Effector memory CD8-positive, alpha-beta T cell (primary cell): ENCODE results near the gene PPP1R12A.
"Not testable (repeated sequence)": the region's sequence is repeated elsewhere in the genome, so short reads cannot be mapped to it uniquely, and the experiment has no call there.

Source experiments
- ATAC-seq: fragments of 150-1000 bp; cut with Tn5 transposase; replicated peaks from 2 replicates; pipeline ENCODE4 v1.10.0; 2021; ENCODE audit warnings: mild to moderate bottlenecking, moderate library complexity
- DNase-seq, 3 experiments: peaks; one replicate each; pipeline ENCODE4 v3.0.0; 2021
- H3K27ac Mint-ChIP-seq, 2 donors: one replicate each; pipeline ENCODE4 v1.8.0; 2022; ENCODE audit warnings: mild to moderate bottlenecking in 2 of 2, mixed read lengths in 2 of 2, moderate library complexity in 2 of 2
- H3K27me3 Mint-ChIP-seq, 2 donors: one replicate each; pipeline ENCODE4 v1.8.0; 2022; ENCODE audit warnings: mixed read lengths in 2 of 2
- H3K36me3 Mint-ChIP-seq: one replicate; pipeline ENCODE4 v1.8.0; 2022; ENCODE audit warnings: mild to moderate bottlenecking, moderate library complexity, mixed read lengths; ENCODE audit not compliant: insufficient read depth
- H3K4me1 Mint-ChIP-seq, 2 donors: one replicate each; pipeline ENCODE4 v1.8.0; 2022; ENCODE audit warnings: low read depth in 2 of 2, mixed read lengths in 2 of 2
- H3K4me3 Mint-ChIP-seq, 2 donors: one replicate each; pipeline ENCODE4 v1.8.0; 2022; ENCODE audit warnings: mild to moderate bottlenecking in 2 of 2, mixed read lengths in 2 of 2, moderate library complexity in 2 of 2
- H3K9me3 Mint-ChIP-seq, 2 donors: one replicate each; pipeline ENCODE4 v1.8.0; 2022; ENCODE audit warnings: mixed read lengths in 2 of 2

Gene PPP1R12A

GRCh38 chr12:79897617-79898016 lies 37.3 kb downstream of the PPP1R12A start:
- Mint-ChIP-seq H3K27ac (peak overlapping the region in 1 of 2 donors; percentile 1), H3K4me1 (peaks cover 40 to 67% of the 10 kb centered on the region in 2 donors), H3K4me3 (peak overlapping the region in 1 of 2 donors; percentile 2), H3K27me3 (no peaks in the 10 kb centered on the region), H3K9me3 (no peaks in the 10 kb centered on the region), H3K36me3 (no peaks in the 10 kb centered on the region)
- DNase-seq = no peak
- ATAC-seq = no peak

- no peaks in the 10 kb centered on the region for H3K36me3 Mint-ChIP-seq
- DNase-seq = no peak
- peak overlapping the region in 1 of 2 donors; percentile 2 for H3K4me3 Mint-ChIP-seq
- no peak for ATAC-seq
- no peaks in the 10 kb centered on the region for H3K9me3 Mint-ChIP-seq
- H3K27me3 Mint-ChIP-seq = no peaks in the 10 kb centered on the region
- H3K27ac Mint-ChIP-seq = no peak overlapping the region
- peaks cover 36 to 68% of the 10 kb centered on the region in 2 donors for H3K4me1 Mint-ChIP-seq
These were observed 39.1 kb downstream of the PPP1R12A start for GRCh38 chr12:79895804-79896203.

GRCh38 chr12:79895071-79895470 lies 39.8 kb downstream of the PPP1R12A start:
- Mint-ChIP-seq H3K36me3 (no peaks in the 10 kb centered on the region), H3K4me3 (no peak overlapping the region), H3K27me3 (no peaks in the 10 kb centered on the region), H3K27ac (no peak overlapping the region), H3K4me1 (peaks cover 36 to 68% of the 10 kb centered on the region in 2 donors), H3K9me3 (no peaks in the 10 kb centered on the region)
- no peak for DNase-seq
- no peak for ATAC-seq

GRCh38 chr12:79891506-79892162 lies 43.3 kb downstream of the PPP1R12A start:
- Mint-ChIP-seq H3K4me3 (no peak overlapping the region), H3K36me3 (no peaks in the 10 kb centered on the region), H3K27me3 (no peaks in the 10 kb centered on the region), H3K27ac (peak overlapping the region in 1 of 2 donors; percentile 59), H3K4me1 (peaks cover 35 to 76% of the 10 kb centered on the region in 2 donors), H3K9me3 (no peaks in the 10 kb centered on the region)
- DNase-seq (no peak), ATAC-seq (no peak)

- ATAC-seq (no peak), DNase-seq (no peak)
- no peak overlapping the region for H3K4me3 Mint-ChIP-seq
- peak overlapping the region; percentile 27 to 84 for H3K27ac Mint-ChIP-seq
- peaks cover 32 to 68% of the 10 kb centered on the region in 2 donors for H3K4me1 Mint-ChIP-seq
- no peaks in the 10 kb centered on the region for H3K36me3 Mint-ChIP-seq
- no peaks in the 10 kb centered on the region for H3K9me3 Mint-ChIP-seq
- H3K27me3 Mint-ChIP-seq = no peaks in the 10 kb centered on the region
These were observed 47.0 kb downstream of the PPP1R12A start for GRCh38 chr12:79887890-79888289.

GRCh38 chr12:79886917-79887519 lies 47.9 kb downstream of the PPP1R12A start:
- H3K4me1 Mint-ChIP-seq = peaks cover 41 to 73% of the 10 kb centered on the region in 2 donors
- H3K36me3 Mint-ChIP-seq = peaks cover 6% of the 10 kb centered on the region
- peak; percentile 90 for ATAC-seq
- H3K9me3 Mint-ChIP-seq = no peaks in the 10 kb centered on the region
- H3K27ac Mint-ChIP-seq = no peak overlapping the region
- H3K4me3 Mint-ChIP-seq = no peak overlapping the region
- no peak for DNase-seq
- H3K27me3 Mint-ChIP-seq = no peaks in the 10 kb centered on the region

GRCh38 chr12:79885911-79886490 lies 48.9 kb downstream of the PPP1R12A start:
- H3K4me3 Mint-ChIP-seq = no peak overlapping the region
- H3K9me3 Mint-ChIP-seq = no peaks in the 10 kb centered on the region
- peak overlapping the region in 1 of 2 donors; percentile 19 for H3K27ac Mint-ChIP-seq
- H3K4me1 Mint-ChIP-seq = peaks cover 48 to 73% of the 10 kb centered on the region in 2 donors
- no peak for DNase-seq
- peaks cover 9% of the 10 kb centered on the region for H3K36me3 Mint-ChIP-seq
- no peak for ATAC-seq
- H3K27me3 Mint-ChIP-seq = no peaks in the 10 kb centered on the region

- Mint-ChIP-seq H3K4me3 (no peak overlapping the region), H3K36me3 (peaks cover 14% of the 10 kb centered on the region), H3K4me1 (peaks cover 53 to 72% of the 10 kb centered on the region in 2 donors), H3K27me3 (no peaks in the 10 kb centered on the region), H3K9me3 (no peaks in the 10 kb centered on the region), H3K27ac (no peak overlapping the region)
- no peak for DNase-seq
- ATAC-seq = no peak
These were observed 50.4 kb downstream of the PPP1R12A start for GRCh38 chr12:79884401-79885006.

- H3K36me3 Mint-ChIP-seq = peaks cover 14% of the 10 kb centered on the region
- H3K9me3 Mint-ChIP-seq = no peaks in the 10 kb centered on the region
- no peak overlapping the region for H3K27ac Mint-ChIP-seq
- no peak for DNase-seq
- H3K4me1 Mint-ChIP-seq = peaks cover 50 to 72% of the 10 kb centered on the region in 2 donors
- ATAC-seq = no peak
- H3K4me3 Mint-ChIP-seq = peak overlapping the region in 1 of 2 donors; percentile 4
- no peaks in the 10 kb centered on the region for H3K27me3 Mint-ChIP-seq
These were observed 51.7 kb downstream of the PPP1R12A start for GRCh38 chr12:79883216-79883615.

GRCh38 chr12:79881351-79881750 lies 53.5 kb downstream of the PPP1R12A start:
- Mint-ChIP-seq H3K9me3 (no peaks in the 10 kb centered on the region), H3K4me1 (peaks cover 43 to 75% of the 10 kb centered on the region in 2 donors), H3K27ac (peak overlapping the region in 1 of 2 donors; percentile 80), H3K27me3 (no peaks in the 10 kb centered on the region), H3K4me3 (peak overlapping the region in 1 of 2 donors; percentile 24), H3K36me3 (peaks cover 21% of the 10 kb centered on the region)
- ATAC-seq (peak; percentile 22), DNase-seq (no peak)

- not testable (repeated sequence) for H3K9me3 Mint-ChIP-seq, H3K4me3 Mint-ChIP-seq, ATAC-seq, DNase-seq, H3K27me3 Mint-ChIP-seq
- Mint-ChIP-seq H3K27ac (peak overlapping the region in 1 of 2 donors; percentile 8), H3K4me1 (peaks cover 57 to 89% of the 10 kb centered on the region in 2 donors), H3K36me3 (peaks cover 26% of the 10 kb centered on the region)
These were observed 56.4 kb downstream of the PPP1R12A start for GRCh38 chr12:79878506-79878905.

GRCh38 chr12:79877246-79877645 lies 57.7 kb downstream of the PPP1R12A start:
- H3K27ac Mint-ChIP-seq = no peak overlapping the region
- H3K4me1 Mint-ChIP-seq = peaks cover 47 to 91% of the 10 kb centered on the region in 2 donors
- H3K9me3 Mint-ChIP-seq = no peaks in the 10 kb centered on the region
- DNase-seq = no peak
- no peak for ATAC-seq
- no peak overlapping the region for H3K4me3 Mint-ChIP-seq
- no peaks in the 10 kb centered on the region for H3K27me3 Mint-ChIP-seq
- H3K36me3 Mint-ChIP-seq = peaks cover 30% of the 10 kb centered on the region

GRCh38 chr12:79874665-79875064 lies 60.2 kb downstream of the PPP1R12A start:
- Mint-ChIP-seq H3K9me3 (no peaks in the 10 kb centered on the region), H3K36me3 (peaks cover 41% of the 10 kb centered on the region), H3K4me1 (peaks cover 35 to 90% of the 10 kb centered on the region in 2 donors), H3K27ac (peak overlapping the region in 1 of 2 donors; percentile 10), H3K27me3 (no peaks in the 10 kb centered on the region), H3K4me3 (no peak overlapping the region)
- ATAC-seq (no peak), DNase-seq (no peak)
